Measurements from ENCODE around the gene SSR2.

Gene SSR2

DNA sequence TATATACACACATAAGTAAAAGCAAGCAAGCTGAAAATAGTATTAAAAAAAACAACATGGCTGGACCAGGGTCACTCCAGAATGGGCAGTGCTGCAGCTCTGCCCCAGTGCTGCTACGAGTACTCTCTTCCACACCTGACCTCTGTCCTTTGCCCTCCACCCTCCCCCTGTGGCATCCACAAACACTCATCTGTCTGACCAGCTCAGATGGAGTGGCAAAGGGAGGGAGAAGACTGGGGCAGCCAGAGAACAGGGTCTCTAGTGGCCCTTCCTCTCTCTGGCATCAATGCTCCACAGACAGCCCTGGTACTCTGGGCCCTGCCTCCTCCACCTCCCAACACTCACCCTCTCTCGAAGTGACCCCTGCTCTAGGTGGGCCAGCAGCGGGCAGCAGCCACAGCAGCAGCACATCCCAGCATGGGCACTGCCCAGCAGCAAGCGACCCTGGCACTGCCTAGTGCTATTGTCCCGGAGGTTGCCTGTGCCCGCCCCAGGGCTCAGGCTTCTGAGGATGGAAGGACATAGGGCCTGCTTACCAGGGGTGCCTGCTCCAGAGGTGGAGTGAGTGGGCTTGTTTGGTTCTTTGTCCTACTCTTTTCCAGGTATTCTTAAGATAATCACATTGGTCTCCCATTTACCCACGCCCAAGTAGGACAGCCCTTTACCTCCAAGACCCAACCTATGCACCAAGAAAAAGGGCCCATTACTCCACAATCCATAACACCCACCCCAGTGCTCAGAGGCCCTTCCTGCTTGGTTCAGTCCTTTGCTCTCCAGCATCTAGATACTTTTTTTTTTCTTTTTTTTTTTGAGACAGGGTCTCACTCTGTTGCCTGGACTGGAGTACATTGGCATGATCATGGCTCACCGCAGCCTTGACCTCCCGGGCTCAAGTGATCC, 48.6 kb downstream of the SSR2 start:
- FAIRE-seq: no peak

DNA sequence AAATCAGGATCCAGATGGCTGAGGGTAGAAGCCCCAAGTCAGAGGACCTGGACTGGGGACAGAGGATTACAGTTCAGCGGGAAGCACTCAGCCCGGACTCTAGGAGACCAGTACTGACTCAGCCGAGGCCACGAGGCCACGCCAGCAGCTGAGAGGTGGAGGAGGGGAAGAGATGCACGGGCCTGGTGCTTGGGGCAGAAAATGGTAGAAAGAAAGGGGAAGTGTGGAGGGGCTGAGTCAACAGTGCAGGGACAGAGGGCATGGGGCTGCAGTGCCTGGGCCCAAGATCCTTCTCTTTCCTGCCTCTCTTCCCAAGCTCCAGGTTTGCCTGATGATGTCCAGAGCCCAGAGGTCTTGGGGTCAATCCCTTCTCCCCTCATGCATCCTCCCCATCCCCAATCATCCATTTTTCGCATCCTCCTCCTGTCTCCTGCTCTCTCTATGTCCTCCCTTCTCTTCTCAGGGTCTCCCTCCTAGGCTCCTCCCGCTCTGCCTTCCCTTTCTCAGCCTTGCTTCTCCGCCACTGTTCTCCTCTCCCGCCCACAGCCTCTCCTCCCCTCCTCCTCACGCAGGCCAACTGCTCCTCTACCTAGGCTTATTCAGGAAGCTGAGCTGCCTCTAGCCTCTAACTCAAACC, 50.1 kb downstream of the SSR2 start:
- no peak for FAIRE-seq

DNA sequence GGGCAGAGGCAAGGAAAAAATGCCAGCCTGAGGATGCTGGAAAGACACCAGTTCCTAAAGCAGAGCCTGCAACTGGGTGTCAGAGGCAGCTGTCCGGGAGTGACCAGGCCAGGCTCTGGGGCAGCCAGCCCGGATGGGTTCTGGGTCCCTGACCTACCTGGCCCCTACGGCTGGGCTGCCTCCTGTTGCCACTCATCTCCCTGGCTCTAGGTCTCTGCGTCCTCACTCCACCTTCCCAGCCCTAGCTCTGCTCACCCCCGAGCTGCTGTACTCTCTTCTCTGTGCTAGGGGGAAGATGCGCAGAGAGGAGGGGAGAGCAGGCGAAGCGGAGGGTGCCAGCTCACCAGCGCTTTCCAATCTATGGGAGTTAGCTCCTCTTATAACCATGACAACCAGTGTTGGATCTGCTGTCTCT, 51.4 kb downstream of the SSR2 start:
- FAIRE-seq: no peak

DNA sequence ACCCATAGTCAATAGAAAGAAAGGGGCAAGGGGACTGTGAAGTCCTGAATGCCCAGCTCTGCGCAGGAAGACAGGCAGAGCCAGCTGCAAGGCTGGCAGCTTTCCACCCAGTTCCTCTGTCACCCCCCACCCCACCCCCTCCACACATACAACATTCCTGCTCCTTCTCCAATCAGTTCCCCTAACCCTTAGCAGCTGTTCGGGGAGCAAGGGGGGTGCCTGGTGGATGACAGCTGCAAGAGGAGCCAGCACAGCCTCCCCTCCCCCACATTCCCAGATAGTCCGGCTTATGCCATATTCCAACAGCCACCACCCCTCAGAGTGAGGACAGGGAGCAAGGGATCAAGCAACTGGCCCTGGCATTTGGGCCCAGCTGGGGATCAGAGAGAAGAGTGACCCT, 52.1 kb downstream of the SSR2 start:
- FAIRE-seq: no peak

DNA sequence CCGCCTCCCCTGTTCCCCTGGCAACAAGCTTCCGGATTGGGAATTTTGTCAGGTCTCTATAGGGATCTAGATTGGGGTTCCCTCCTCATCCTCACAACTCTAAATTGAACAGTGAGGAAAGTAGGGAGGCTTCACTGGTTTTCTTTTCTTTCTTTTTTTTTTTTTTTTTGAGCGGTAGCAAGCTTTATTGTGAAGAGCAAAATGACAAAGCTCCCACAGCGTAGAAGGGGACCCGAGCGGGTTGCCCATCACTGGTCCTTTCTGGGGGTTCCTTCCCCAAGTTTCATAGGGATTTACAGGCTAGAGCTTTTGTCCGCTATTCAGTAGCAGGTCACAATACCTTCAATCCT, 52.7 kb downstream of the SSR2 start:
- FAIRE-seq: no peak

DNA sequence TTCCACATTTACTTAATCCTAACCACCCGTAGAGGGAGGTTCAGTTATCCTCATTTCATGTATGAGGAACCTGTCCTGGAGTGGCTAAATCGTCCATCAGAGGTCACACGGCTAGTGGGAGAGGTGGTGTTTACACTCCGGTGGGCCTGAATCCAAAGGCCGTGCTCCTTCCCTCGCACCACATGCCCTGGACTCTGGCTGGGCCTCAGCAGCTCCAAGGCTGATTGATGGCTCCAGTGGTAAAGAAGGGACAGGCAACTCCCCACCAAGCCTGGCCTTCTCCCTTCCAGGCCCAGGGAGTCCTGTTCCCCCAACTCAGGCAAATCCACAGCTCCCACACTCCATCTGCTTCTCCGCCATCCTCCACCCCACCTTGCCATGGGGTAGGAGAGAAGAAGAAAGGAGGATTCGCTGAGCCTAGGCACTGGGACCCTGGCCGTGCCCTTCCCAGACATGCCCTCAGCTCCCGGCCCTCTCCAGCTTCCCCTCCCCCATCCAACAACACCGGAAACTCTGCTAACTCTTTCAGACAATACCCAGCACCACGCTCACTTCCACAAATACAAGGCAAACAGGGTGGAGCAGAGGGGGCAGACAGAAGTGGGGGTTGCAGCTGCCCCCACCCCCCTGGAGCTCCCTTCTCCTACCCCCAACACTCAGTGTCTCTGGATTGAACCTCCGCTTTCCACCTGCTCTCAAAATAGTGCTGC, 53.3 kb downstream of the SSR2 start:
- FAIRE-seq: no peak

DNA sequence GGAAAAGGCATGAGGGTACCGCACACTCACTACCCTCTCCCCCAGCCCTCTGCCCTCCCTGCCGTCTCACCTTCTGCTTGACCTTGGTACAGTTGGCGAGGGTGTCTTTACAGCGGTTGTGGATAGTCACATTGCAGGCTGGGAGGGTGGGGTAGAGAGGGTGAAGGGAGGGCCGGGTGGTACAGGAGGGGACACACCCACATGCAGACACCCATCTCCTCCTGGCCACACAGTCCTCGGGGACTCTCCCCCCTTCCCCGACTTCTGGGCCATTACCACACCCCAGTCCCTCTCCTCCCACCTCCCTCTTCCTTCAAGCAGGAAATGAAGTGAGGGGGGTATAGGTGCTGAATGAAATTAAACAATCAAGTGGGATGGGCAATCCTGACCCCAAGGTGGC, 54.0 kb downstream of the SSR2 start:
- no peak for FAIRE-seq

DNA sequence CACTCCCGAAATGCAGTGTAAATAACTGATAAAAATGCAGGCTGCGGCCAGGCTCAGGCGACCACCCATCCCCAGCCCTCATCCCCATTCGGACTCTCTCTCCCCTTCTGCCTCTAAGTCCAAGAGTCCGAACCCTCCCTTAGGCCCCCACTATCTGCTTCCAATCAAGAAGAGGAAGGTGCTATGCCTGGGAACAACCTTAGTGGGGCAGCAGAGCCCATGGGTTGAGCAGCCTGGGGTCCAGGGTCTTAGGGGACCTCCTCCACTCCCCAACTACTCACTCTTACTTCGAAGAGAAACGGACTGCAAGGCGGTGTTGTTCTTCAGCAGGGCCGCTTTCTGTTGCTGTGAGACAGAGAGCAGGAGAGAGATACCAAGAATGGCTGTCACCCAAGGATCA, 54.6 kb downstream of the SSR2 start:
- no peak for FAIRE-seq

DNA sequence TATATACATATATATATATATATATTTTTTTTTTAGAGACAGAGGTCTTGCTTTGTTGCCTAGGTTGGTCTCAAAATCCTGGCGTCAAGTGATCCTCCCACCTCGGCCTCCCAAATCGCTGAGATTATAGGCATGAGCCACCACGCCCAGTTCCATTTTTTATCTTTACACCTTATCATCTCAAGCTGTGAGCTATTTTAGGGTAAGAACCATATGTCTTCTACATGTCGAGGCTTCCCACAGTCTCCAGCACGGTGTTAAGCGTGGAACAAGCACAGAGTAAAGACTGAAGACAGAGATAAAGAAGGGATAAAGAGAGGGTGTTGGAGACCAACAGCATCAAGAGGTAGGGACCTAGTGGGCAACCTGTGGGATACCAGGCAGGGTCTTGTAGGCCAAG, 56.6 kb downstream of the SSR2 start:
- FAIRE-seq: no peak

DNA sequence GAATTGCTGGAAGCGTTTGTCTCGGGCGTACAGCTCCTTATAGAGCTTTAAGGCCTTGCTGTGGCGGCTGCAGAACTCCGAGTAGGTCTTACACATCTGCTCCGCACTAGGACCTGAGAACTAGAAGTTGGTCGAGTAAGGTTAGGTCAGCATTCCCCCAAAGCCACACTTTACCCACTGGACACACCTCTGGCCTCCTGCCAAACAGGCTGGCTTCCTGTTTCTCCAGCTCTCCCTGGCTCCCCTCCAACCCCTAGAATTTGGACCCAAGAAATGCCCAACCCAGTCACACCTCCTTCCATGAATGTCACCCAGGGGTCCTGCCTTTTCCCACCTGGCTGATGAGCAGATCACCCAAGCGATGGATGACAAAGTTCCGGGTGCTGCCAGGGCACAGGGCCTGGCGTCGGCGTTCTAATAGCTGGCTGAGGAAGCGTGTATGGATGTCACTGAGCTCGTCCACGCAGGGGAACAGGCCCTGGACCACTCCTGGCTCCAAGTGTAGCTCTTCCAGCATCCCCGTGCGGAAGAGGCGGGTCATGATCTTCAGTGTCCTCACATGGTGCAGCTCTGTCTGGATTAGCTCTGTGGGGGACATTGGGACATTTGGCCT, 58.0 kb downstream of the SSR2 start:
- no peak for FAIRE-seq

DNA sequence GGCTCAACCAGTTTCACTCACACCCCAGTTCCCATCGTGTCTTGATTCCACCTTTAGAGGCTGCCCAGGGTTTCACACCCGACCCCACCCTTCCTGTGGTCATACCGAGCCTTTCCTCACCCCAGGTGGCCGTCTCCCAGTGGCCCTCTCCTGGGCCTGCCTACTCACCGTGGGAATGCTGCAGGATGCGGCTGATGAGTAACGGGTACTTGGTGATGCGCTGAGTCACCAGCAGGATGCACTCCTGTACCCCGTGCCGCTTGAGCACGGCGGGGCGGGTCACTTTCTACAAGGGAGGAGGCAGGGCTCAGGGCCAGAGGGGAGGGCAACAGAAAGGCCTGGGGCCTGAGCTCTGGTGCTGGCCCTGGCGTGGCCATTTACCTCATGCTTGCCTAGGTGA, 58.8 kb downstream of the SSR2 start:
- no peak for FAIRE-seq

DNA sequence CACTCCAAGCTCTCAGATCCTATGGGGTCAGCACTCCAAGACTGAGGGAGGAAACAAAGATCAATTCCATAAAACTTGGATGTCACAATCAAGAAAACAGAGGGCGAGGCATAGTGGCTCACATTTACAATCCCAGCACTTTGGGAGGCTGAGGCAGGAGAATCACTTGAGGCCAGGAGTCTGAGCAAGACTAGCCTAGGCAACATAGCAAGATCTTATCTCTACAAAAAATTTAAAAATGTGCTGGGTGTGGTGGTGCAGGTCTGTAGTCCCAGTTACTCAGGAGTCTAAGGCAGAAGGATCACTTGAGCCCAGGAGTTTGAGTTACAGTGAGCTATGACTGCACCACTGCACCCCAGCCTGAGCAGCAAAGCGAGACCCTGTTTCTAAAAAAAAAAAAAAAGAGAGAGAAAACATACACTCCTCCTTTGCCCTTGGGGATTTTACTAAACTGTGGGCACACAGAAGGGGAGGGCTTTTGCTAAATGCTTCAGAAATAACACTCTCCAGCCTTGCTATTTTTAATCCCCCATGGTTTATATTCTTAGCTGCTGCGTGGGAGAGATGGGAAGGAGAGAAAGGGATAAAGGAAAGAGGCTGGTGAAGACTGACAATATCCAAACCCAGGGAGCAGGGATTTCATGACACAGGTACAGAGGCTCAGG, 60.5 kb downstream of the SSR2 start:
- FAIRE-seq: no peak

Measured in A204.1 (cell line).